ENCODE measurements around the gene POLN.

GRCh38 chr4:2165391-2165790 lies 76.5 kb downstream of the POLN start:
- TF ChIP-seq CTCF (optimal IDR thresholded peaks at IDR 0.05 in 1 of 3, IDR thresholded peaks at IDR 0.05 in 1 of 3, conservative IDR thresholded peaks at IDR 0.05 in 1 of 3; ENCODE audit: extremely low read depth in 1 of 3, insufficient read depth in 2 of 3, low read length in 3 of 3) = no peak
- TF ChIP-seq EZH2 (IDR thresholded peaks at IDR 0.05; ENCODE audit: low read length) = no peak

All from keratinocyte (primary cell).